Glomerular endothelial cell (primary cell): ENCODE results near the gene TSPY3. TPM values are rescaled to one million over a fixed set of nuclear protein-coding genes. Genes with fewer than 3 reads are reported as not detected.
"Not testable (repeated sequence)": the region's sequence is repeated elsewhere in the genome, so short reads cannot be mapped to it uniquely, and the experiment has no call there.

ENCODE experiments used
- DNase-seq: peaks from one replicate; pipeline ENCODE4 v3.0.0-alpha.2; 2011; ENCODE audit warnings: low read depth, low spot score; ENCODE audit errors: extremely low read depth
- total RNA-seq: library from RNA; depleted of rRNA; stranded (reverse); fragments of >200 nt; gene quantifications from 2 replicates; pipeline ENCODE4 v1.2.3, GENCODE V29; 2015

The TSPY3 gene
- total RNA-seq, result not detected in 2 replicates

DNA sequence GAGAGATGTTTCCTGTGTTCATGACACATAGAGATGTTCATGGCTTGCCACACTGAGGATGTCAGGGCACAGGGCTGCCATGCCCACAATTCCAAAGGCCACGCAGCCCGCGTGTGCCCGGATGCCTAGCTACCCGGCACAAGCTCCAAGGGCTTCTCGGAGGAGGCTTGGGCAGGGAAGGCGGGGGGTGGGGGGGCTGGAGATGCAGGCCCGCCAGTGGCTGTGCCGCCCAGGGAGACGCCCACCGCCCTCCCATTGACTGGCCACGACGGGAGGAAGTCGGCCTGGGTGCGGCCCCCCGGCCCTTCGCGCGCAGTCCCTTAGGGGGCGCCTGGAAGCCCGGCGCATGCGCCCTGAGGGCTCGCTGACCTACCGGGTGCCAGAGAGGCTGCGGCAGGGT is at the start of gene TSPY3:
Gene TSPY3 (plus strand): TSS at position 301 of the 400 bp plus-strand sequence. CDS start 46 bp downstream, at position 347.
- DNase-seq, result not testable (repeated sequence)

GRCh38 chrY:9357497-9357896 is 40.7 kb upstream of the TSPY3 start, which contains the start of gene TSPY8:
TSS of gene TSPY8 (plus strand) at chrY:9357797. CDS start at chrY:9357843, 46 bp downstream.
- DNase-seq, result not testable (repeated sequence)

GRCh38 chrY:9396527-9396926 is 1.7 kb upstream of the TSPY3 start:
- DNase-seq, result not testable (repeated sequence)

Other genes with a start within 250 kb of the TSPY3 start
- gene TSPY4, start 61.0 kb upstream of the TSPY3 start, total RNA-seq, result not detected in 2 replicates
- not detected in 2 replicates for gene TSPY8, start 40.6 kb upstream of the TSPY3 start, total RNA-seq
- gene TSPY1, start 68.5 kb downstream of the TSPY3 start, total RNA-seq, result not detected in 2 replicates
- gene TSPY9, start 88.8 kb downstream of the TSPY3 start, total RNA-seq, result not detected in 2 replicates
- not detected in 2 replicates for gene TSPY10, start 129.5 kb downstream of the TSPY3 start, total RNA-seq